Measurements from ENCODE around the gene TLE1. TPM values are rescaled to one million over a fixed set of nuclear protein-coding genes. Genes with fewer than 3 reads are reported as not detected.

The TLE1 gene
- total RNA-seq, 2 donors from 2014 or later = 17.1 to 42.8 TPM

DNA sequence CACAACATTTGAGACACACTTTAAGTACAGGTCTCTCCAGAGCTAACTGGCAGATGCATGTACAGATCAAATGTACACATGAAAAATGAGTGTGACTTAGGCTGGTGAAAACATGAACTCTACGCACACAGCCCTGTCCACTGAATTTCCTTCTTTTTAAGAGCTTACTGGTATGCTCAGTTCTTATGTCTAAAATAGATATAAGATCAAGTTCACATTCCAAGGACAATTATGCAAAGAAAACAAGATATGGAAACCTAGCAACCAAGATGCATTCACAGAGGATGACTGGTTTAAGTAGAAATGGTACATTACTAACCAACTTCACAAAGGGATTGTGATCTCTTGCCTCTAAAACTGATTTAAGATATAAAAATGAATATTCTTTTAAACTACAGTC is 56.7 kb downstream of the TLE1 start:
- Histone ChIP-seq H3K27ac (no peak overlapping the region), H3K36me3 (no peaks in the 10 kb centered on the region), H3K4me3 (no peak overlapping the region), H3K9me3 (no peaks in the 10 kb centered on the region), H3K4me1 (no peaks in the 10 kb centered on the region), H3K27me3 (no peaks in the 10 kb centered on the region)
- TF ChIP-seq CTCF (IDR thresholded peaks at IDR 0.05) = no peak
- DNase-seq (ENCODE audit: low spot score) = no peak

- Histone ChIP-seq H3K4me1 (no peaks in the 10 kb centered on the region), H3K27ac (no peak overlapping the region), H3K36me3 (no peaks in the 10 kb centered on the region), H3K9me3 (no peaks in the 10 kb centered on the region), H3K4me3 (no peak overlapping the region), H3K27me3 (no peaks in the 10 kb centered on the region)
- DNase-seq (ENCODE audit: low spot score) = no peak
- no peak for TF ChIP-seq CTCF (IDR thresholded peaks at IDR 0.05)
These were observed 58.1 kb downstream of the TLE1 start for GRCh38 chr9:81631218-81631745.

DNA sequence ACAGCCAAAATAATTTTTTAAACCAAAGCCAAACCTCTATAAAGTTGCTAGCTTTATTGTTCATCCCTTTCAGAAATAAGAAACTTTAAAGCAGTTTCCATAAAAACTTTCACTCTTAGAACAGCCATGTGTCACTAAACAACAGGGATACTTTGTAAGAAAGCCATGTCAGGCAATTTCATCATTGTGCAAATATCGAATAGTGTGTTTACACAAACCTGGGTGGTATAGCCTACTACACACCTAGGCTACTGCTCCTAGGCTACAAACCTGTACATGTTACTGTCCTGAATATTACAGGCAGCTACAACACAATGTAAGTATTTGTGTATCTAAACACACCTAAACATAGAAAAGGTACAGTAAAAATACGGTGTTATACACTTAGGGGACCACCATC is 59.9 kb downstream of the TLE1 start:
- H3K27ac ChIP-seq = no peak overlapping the region
- no peaks in the 10 kb centered on the region for H3K9me3 ChIP-seq
- H3K4me1 ChIP-seq = no peaks in the 10 kb centered on the region
- H3K27me3 ChIP-seq = no peaks in the 10 kb centered on the region
- DNase-seq (ENCODE audit: low spot score) = no peak
- H3K36me3 ChIP-seq = no peaks in the 10 kb centered on the region
- no peak overlapping the region for H3K4me3 ChIP-seq
- no peak for TF ChIP-seq CTCF (IDR thresholded peaks at IDR 0.05)

- no peaks in the 10 kb centered on the region for H3K36me3 ChIP-seq
- no peak overlapping the region for H3K27ac ChIP-seq
- no peaks in the 10 kb centered on the region for H3K9me3 ChIP-seq
- no peaks in the 10 kb centered on the region for H3K27me3 ChIP-seq
- H3K4me3 ChIP-seq = no peak overlapping the region
- TF ChIP-seq CTCF (IDR thresholded peaks at IDR 0.05) = no peak
- no peaks in the 10 kb centered on the region for H3K4me1 ChIP-seq
- no peak for DNase-seq (ENCODE audit: low spot score)
These were observed 60.5 kb downstream of the TLE1 start for GRCh38 chr9:81628897-81629296.

DNA sequence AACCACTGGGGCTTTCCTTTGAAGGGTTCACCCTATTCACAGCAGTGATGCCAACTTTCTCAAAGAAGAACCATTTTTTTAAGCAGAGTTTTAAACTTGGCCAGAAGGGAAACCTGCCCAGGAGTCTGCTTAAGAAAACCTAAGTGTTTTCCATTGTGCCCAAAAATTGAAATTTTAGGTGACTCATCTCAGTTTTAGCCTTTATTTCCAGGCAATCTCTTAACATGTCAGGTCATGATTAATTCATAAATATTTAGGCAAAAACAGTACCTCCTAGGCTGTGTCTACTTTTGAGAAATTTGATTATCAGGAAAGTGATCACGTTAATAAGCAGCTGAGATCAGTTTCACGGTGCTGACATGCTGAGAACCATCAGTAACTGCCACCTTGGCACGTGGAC is 61.9 kb downstream of the TLE1 start:
- Histone ChIP-seq H3K4me1 (no peaks in the 10 kb centered on the region), H3K4me3 (no peak overlapping the region), H3K9me3 (no peaks in the 10 kb centered on the region), H3K36me3 (no peaks in the 10 kb centered on the region), H3K27ac (no peak overlapping the region), H3K27me3 (no peaks in the 10 kb centered on the region)
- TF ChIP-seq CTCF (IDR thresholded peaks at IDR 0.05) = no peak
- no peak for DNase-seq (ENCODE audit: low spot score)

DNA sequence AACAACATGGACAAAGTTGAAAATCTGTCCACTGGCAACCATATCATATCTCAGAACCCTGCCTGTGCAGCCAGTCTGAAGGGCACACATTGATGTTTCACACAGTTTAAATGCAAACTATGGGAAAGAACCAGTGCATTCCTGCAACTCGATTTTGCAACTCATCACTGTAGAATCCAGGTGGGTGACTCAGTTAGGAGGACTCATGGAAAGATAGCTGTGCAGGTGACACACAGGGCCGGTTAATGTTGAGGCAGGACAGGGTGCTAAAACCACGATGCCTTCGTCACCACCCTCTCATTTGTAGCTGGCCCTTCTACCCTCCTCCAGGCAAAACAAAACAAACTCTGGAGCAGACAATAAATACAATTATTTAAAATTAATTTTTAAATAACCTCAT is 62.8 kb downstream of the TLE1 start:
- H3K9me3 ChIP-seq = no peaks in the 10 kb centered on the region
- no peaks in the 10 kb centered on the region for H3K4me1 ChIP-seq
- no peaks in the 10 kb centered on the region for H3K27me3 ChIP-seq
- H3K27ac ChIP-seq = no peak overlapping the region
- no peaks in the 10 kb centered on the region for H3K36me3 ChIP-seq
- no peak for DNase-seq (ENCODE audit: low spot score)
- TF ChIP-seq CTCF (IDR thresholded peaks at IDR 0.05) = no peak
- no peak overlapping the region for H3K4me3 ChIP-seq

Data from right atrium auricular region (tissue), 2 donors.